ENCODE results near the gene MEPCE. TPM values are rescaled to one million over a fixed set of nuclear protein-coding genes. Genes with fewer than 3 reads are reported as not detected.

Gene MEPCE
- total RNA-seq, 2 donors from 2014 or later: 32.9 to 48.0 TPM

DNA sequence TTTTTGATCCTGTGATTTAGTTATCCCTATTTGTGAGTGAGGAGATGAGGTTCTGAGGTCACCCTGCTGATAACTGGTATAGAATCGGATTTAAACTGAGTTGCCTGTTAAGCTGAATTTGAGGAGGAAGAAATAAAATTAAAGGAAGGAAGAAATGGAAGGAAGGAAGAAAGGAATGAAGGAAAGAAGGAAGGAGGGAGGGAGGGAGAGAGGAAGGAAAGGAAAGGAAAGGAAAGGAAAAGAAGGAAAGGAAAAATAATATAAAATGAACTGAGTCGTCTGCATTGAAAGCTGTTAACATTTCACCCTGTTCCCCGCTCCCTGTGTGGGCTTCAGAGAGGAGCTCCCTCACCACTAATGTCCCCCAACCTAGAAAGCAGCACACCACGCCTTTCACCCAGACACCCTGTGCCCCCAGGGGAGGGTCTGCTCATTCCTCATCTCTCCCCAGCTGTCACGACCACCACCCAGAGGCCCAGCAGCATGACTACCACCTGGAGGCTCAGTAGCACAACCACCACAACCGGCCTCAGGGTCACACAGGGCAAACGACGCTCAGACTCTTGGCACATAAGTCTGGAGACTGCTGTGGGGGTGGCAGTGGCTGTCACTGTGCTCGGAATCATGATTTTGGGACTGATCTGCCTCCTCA lies 40.1 kb upstream of the MEPCE start:
- no peak for DNase-seq
- Histone ChIP-seq H3K36me3 (ENCODE audit: control insufficient read depth, insufficient read depth, low read length) (no peaks in the 10 kb centered on the region), H3K9ac (ENCODE audit: extremely low read depth, low read length, poor library complexity, severe bottlenecking) (no peak overlapping the region), H3K4me3 (ENCODE audit: low read length) (no peak overlapping the region), H3K4me1 (ENCODE audit: control insufficient read depth, insufficient read depth, low read length) (no peaks in the 10 kb centered on the region), H3K27me3 (ENCODE audit: control insufficient read depth, insufficient read depth, low read length, poor library complexity, severe bottlenecking) (no peaks in the 10 kb centered on the region), H3K9me3 (ENCODE audit: control insufficient read depth, low read length) (no peaks in the 10 kb centered on the region), H3K27ac (ENCODE audit: low read depth, low read length) (no peak overlapping the region)
- Mint-ChIP-seq H3K4me1 (peaks cover 6% of the 10 kb centered on the region), H3K9me3 (no peaks in the 10 kb centered on the region), H3K27me3 (ENCODE audit: insufficient read depth) (peaks cover 14% of the 10 kb centered on the region), H3K27ac (no peak overlapping the region), H3K4me3 (no peak overlapping the region), H3K36me3 (ENCODE audit: low read depth) (no peaks in the 10 kb centered on the region)
- TF ChIP-seq, protein P1, sequence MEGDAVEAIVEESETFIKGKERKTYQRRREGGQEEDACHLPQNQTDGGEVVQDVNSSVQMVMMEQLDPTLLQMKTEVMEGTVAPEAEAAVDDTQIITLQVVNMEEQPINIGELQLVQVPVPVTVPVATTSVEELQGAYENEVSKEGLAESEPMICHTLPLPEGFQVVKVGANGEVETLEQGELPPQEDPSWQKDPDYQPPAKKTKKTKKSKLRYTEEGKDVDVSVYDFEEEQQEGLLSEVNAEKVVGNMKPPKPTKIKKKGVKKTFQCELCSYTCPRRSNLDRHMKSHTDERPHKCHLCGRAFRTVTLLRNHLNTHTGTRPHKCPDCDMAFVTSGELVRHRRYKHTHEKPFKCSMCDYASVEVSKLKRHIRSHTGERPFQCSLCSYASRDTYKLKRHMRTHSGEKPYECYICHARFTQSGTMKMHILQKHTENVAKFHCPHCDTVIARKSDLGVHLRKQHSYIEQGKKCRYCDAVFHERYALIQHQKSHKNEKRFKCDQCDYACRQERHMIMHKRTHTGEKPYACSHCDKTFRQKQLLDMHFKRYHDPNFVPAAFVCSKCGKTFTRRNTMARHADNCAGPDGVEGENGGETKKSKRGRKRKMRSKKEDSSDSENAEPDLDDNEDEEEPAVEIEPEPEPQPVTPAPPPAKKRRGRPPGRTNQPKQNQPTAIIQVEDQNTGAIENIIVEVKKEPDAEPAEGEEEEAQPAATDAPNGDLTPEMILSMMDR (conservative IDR thresholded peaks at IDR 0.05): no peak
- WGBS, 2 experiments (ENCODE audit: insufficient coverage in 1 of 2, insufficient read length in 1 of 2): 84 to 100% methylated on average over 2 to 9 of the region's 9 CpGs

GRCh38 chr7:100390286-100391009 lies 39.2 kb upstream of the MEPCE start:
- H3K9me3 ChIP-seq (ENCODE audit: control insufficient read depth, low read length): no peaks in the 10 kb centered on the region
- H3K27ac Mint-ChIP-seq: no peak overlapping the region
- H3K36me3 Mint-ChIP-seq (ENCODE audit: low read depth): no peaks in the 10 kb centered on the region
- no peak overlapping the region for H3K9ac ChIP-seq (ENCODE audit: extremely low read depth, low read length, poor library complexity, severe bottlenecking)
- no peaks in the 10 kb centered on the region for H3K36me3 ChIP-seq (ENCODE audit: control insufficient read depth, insufficient read depth, low read length)
- H3K9me3 Mint-ChIP-seq: no peaks in the 10 kb centered on the region
- no peak overlapping the region for H3K4me3 ChIP-seq (ENCODE audit: low read length)
- TF ChIP-seq, protein P1 (conservative IDR thresholded peaks at IDR 0.05): no peak
- H3K27ac ChIP-seq (ENCODE audit: low read depth, low read length): no peak overlapping the region
- peaks cover 14% of the 10 kb centered on the region for H3K27me3 Mint-ChIP-seq (ENCODE audit: insufficient read depth)
- WGBS, 2 experiments (ENCODE audit: insufficient coverage in 1 of 2, insufficient read length in 1 of 2): 65 to 91% methylated on average over 2 of the region's 3 CpGs
- no peak for DNase-seq
- H3K27me3 ChIP-seq (ENCODE audit: control insufficient read depth, insufficient read depth, low read length, poor library complexity, severe bottlenecking): no peaks in the 10 kb centered on the region
- H3K4me1 ChIP-seq (ENCODE audit: control insufficient read depth, insufficient read depth, low read length): no peaks in the 10 kb centered on the region
- peaks cover 6% of the 10 kb centered on the region for H3K4me1 Mint-ChIP-seq
- H3K4me3 Mint-ChIP-seq: no peak overlapping the region

GRCh38 chr7:100393233-100393905 lies 36.3 kb upstream of the MEPCE start:
- H3K9ac ChIP-seq (ENCODE audit: extremely low read depth, low read length, poor library complexity, severe bottlenecking): no peak overlapping the region
- no peaks in the 10 kb centered on the region for H3K4me1 ChIP-seq (ENCODE audit: control insufficient read depth, insufficient read depth, low read length)
- no peak for DNase-seq
- no peak overlapping the region for H3K4me3 Mint-ChIP-seq
- H3K27me3 Mint-ChIP-seq (ENCODE audit: insufficient read depth): peaks cover 22% of the 10 kb centered on the region
- no peaks in the 10 kb centered on the region for H3K9me3 ChIP-seq (ENCODE audit: control insufficient read depth, low read length)
- H3K27me3 ChIP-seq (ENCODE audit: control insufficient read depth, insufficient read depth, low read length, poor library complexity, severe bottlenecking): no peaks in the 10 kb centered on the region
- WGBS, 2 experiments (ENCODE audit: insufficient coverage in 1 of 2, insufficient read length in 1 of 2): 81 to 85% methylated on average over 3 to 4 of the region's 4 CpGs
- H3K27ac ChIP-seq (ENCODE audit: low read depth, low read length): no peak overlapping the region
- H3K36me3 Mint-ChIP-seq (ENCODE audit: low read depth): no peaks in the 10 kb centered on the region
- no peak overlapping the region for H3K27ac Mint-ChIP-seq
- H3K4me1 Mint-ChIP-seq: peaks cover 6% of the 10 kb centered on the region
- no peak overlapping the region for H3K4me3 ChIP-seq (ENCODE audit: low read length)
- H3K9me3 Mint-ChIP-seq: no peaks in the 10 kb centered on the region
- H3K36me3 ChIP-seq (ENCODE audit: control insufficient read depth, insufficient read depth, low read length): no peaks in the 10 kb centered on the region
- TF ChIP-seq, protein P1 (conservative IDR thresholded peaks at IDR 0.05): no peak

All from endodermal cell (in vitro differentiated cells).